Activated B cell treated with CpG ODN at 0.5 μM for 24 hours (primary cell): Measurements from ENCODE around the gene BRD9. TPM values are rescaled to one million over a fixed set of nuclear protein-coding genes. Genes with fewer than 3 reads are reported as not detected.

Experiments used
- ATAC-seq: fragments of 200-7000 bp; cut with Tn5 transposase; one replicate; pipeline ENCODE4 v1.10.0; 2021; ENCODE audit warnings: low read depth, mild to moderate bottlenecking, moderate library complexity
- CTCF ChIA-PET: fragments of 350-600 bp; sonication (Branson Sonifier 250); formaldehyde crosslinking; loops from one replicate; lab custom pipeline; 2021; ENCODE audit warnings: antibody characterized with exemption; lab: Charles Lee
- POLR2A ChIA-PET: fragments of 350-600 bp; sonication (Branson Sonifier 250); formaldehyde crosslinking; loops from one replicate; lab custom pipeline; 2021; ENCODE audit warnings: antibody characterized with exemption; lab: Charles Lee
- DNase-seq: peaks from one replicate; pipeline ENCODE4 v3.0.0; 2022
- H3K27ac Mint-ChIP-seq: one replicate; pipeline ENCODE4 v1.8.0; 2020; ENCODE audit warnings: mixed read lengths
- H3K27me3 Mint-ChIP-seq: one replicate; pipeline ENCODE4 v1.8.0; 2021; ENCODE audit warnings: mixed read lengths
- H3K36me3 Mint-ChIP-seq: one replicate; pipeline ENCODE4 v1.8.0; 2021; ENCODE audit warnings: low read depth, mixed read lengths
- H3K4me1 Mint-ChIP-seq: one replicate; pipeline ENCODE4 v1.8.0; 2021; ENCODE audit warnings: mixed read lengths
- H3K4me3 Mint-ChIP-seq: one replicate; pipeline ENCODE4 v1.8.0; 2020; ENCODE audit warnings: mild to moderate bottlenecking, mixed read lengths
- H3K9me3 Mint-ChIP-seq: one replicate; pipeline ENCODE4 v1.8.0; 2020; ENCODE audit warnings: mixed read lengths
- intact Hi-C: fragments of 100-400 bp; cut with micrococcal nuclease; formaldehyde crosslinking; loops from one replicate; pipeline ENCODE4 v1.15.1; 2024
- total RNA-seq: library from RNA; stranded (reverse); gene quantifications from 2 replicates; pipeline ENCODE4 v1.2.3, GENCODE V29; 2022
- TF ChIP-seq, protein P1 (sequence below): fragments of 200-600 bp; IDR thresholded peaks from one replicate; pipeline ENCODE4 v1.8.0; 2022; ENCODE audit warnings: antibody characterized with exemption, mild to moderate bottlenecking

Gene BRD9
- total RNA-seq, 1 donor from 2014 or later = 67.8 TPM

DNA sequence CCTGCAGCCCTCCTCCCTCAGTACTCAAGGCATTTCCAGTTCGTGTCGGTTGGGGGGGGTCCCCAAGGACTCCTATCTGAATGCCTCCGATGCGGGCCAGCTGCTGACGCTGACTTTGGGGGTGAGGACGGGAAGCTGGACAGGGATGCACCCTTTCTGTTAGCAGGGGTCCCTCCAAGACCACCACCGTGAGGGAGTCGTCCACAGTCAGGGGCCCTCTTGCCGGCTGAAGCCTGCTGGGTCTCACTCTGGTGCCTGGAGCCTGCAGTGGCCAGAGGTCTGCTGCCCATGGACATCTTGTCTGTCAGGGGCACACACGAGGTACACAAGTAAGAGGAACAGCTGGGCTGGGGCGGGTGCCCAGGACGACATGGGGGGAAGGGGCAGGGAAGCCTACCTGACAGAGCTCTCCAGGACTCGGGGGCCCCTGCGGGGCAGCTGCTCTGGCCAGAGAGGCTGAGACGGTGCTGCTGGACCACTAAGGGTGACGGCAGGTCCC, 32.8 kb downstream of the BRD9 start:
- no peak for DNase-seq
- H3K4me1 Mint-ChIP-seq = no peaks in the 10 kb centered on the region
- H3K27me3 Mint-ChIP-seq = no peaks in the 10 kb centered on the region
- H3K36me3 Mint-ChIP-seq = peaks cover 29% of the 10 kb centered on the region
- ChIA-PET POLR2A (no interaction called here), CTCF (no interaction called here)
- no peak overlapping the region for H3K27ac Mint-ChIP-seq
- no peaks in the 10 kb centered on the region for H3K9me3 Mint-ChIP-seq
- TF ChIP-seq, protein P1, sequence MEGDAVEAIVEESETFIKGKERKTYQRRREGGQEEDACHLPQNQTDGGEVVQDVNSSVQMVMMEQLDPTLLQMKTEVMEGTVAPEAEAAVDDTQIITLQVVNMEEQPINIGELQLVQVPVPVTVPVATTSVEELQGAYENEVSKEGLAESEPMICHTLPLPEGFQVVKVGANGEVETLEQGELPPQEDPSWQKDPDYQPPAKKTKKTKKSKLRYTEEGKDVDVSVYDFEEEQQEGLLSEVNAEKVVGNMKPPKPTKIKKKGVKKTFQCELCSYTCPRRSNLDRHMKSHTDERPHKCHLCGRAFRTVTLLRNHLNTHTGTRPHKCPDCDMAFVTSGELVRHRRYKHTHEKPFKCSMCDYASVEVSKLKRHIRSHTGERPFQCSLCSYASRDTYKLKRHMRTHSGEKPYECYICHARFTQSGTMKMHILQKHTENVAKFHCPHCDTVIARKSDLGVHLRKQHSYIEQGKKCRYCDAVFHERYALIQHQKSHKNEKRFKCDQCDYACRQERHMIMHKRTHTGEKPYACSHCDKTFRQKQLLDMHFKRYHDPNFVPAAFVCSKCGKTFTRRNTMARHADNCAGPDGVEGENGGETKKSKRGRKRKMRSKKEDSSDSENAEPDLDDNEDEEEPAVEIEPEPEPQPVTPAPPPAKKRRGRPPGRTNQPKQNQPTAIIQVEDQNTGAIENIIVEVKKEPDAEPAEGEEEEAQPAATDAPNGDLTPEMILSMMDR = no peak
- intact Hi-C loops = no loop called here
- ATAC-seq = no peak
- H3K4me3 Mint-ChIP-seq = no peak overlapping the region

DNA sequence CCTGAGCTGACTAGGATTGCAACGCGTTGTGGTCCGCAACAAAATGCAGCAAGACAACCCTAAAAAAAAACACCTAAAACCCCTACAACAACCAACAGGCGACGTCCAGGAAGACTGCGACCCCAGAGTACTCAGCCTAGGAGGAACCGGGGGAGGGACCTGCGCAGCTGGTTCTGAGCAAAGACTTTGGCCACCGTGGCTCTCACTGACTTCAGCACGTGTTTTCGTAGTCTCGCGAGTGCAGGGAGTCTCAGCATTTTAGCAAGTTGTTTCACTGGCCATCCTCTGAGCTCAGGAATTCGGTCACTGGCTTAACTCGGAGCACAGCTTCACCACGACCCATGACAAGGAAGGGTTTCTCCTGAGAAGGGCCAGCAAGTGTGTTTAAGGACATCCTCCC, 33.2 kb downstream of the BRD9 start:
- no peaks in the 10 kb centered on the region for H3K27me3 Mint-ChIP-seq
- no peaks in the 10 kb centered on the region for H3K4me1 Mint-ChIP-seq
- ATAC-seq (no peak), DNase-seq (no peak)
- no peaks in the 10 kb centered on the region for H3K9me3 Mint-ChIP-seq
- intact Hi-C loops = no loop called here
- H3K27ac Mint-ChIP-seq = no peak overlapping the region
- H3K4me3 Mint-ChIP-seq = no peak overlapping the region
- peaks cover 24% of the 10 kb centered on the region for H3K36me3 Mint-ChIP-seq
- ChIA-PET POLR2A (no interaction called here), CTCF (no interaction called here)
- TF ChIP-seq, protein P1 = no peak

DNA sequence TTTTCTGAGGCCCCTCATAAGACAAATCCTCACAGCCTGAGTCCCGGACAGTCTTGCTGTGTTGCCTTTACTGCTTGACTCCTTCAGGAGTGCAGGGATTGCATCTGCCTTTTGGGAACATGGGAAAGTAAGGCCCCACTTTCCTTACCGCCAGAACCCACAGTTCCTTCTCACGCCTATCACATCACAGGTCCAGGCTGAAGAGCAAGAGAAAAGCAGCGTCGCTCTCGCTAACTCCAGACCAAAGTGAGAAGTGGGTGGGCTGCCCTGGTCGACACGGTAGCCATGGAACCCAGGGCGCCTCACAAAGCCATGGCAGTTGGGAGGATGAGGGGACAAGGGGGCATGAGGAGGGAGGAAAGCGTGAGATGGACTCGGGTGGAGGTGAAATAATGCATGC, 33.9 kb downstream of the BRD9 start:
- CTCF ChIA-PET = no interaction called here
- Mint-ChIP-seq H3K27me3 (no peaks in the 10 kb centered on the region), H3K4me3 (no peak overlapping the region), H3K36me3 (peaks cover 18% of the 10 kb centered on the region), H3K27ac (no peak overlapping the region), H3K4me1 (no peaks in the 10 kb centered on the region), H3K9me3 (no peaks in the 10 kb centered on the region)
- POLR2A ChIA-PET = no interaction called here
- ATAC-seq (no peak), DNase-seq (no peak)
- intact Hi-C loops = no loop called here
- TF ChIP-seq, protein P1 = no peak

DNA sequence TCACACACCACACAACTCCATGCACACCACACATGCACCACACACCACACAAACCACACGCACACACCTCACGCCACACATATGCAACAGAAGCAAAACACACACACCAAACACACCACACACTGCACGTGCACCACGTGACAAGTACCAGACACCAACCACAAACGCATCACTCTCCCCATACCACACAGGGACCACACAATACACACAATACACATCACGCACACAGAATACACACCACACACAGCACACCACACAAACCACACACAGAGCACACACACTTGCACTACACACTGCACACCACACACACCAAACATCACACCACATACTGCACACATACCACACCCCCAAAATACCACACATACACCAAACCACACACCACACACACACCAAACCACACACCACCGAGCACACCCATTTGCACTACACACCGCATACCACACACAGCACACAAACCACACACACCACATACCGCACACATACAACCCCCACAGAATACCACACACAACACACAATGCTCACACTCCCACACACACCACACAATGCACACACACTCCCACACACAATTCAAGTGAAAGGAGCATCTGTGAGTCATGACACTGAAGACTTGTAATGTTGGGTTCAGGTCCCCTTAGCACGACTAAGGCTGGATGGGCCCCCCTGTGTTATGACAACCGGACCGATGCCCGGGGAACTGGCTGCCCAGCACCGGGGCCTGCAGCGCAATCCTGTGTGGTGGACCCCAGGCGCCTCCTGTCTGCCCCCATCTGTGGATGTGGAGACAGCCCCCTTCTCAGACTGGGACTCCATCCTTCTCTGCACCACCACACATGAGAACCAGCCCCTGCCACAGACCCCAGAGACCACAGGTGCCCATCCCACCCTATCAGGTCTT, 35.8 kb downstream of the BRD9 start:
- H3K4me3 Mint-ChIP-seq = no peak overlapping the region
- POLR2A ChIA-PET = no interaction called here
- H3K36me3 Mint-ChIP-seq = peaks cover 4% of the 10 kb centered on the region
- H3K27ac Mint-ChIP-seq = no peak overlapping the region
- peaks cover 2% of the 10 kb centered on the region for H3K27me3 Mint-ChIP-seq
- CTCF ChIA-PET = no interaction called here
- TF ChIP-seq, protein P1 = no peak
- H3K4me1 Mint-ChIP-seq = no peaks in the 10 kb centered on the region
- ATAC-seq (no peak), DNase-seq (no peak)
- intact Hi-C loops = no loop called here
- H3K9me3 Mint-ChIP-seq = no peaks in the 10 kb centered on the region

DNA sequence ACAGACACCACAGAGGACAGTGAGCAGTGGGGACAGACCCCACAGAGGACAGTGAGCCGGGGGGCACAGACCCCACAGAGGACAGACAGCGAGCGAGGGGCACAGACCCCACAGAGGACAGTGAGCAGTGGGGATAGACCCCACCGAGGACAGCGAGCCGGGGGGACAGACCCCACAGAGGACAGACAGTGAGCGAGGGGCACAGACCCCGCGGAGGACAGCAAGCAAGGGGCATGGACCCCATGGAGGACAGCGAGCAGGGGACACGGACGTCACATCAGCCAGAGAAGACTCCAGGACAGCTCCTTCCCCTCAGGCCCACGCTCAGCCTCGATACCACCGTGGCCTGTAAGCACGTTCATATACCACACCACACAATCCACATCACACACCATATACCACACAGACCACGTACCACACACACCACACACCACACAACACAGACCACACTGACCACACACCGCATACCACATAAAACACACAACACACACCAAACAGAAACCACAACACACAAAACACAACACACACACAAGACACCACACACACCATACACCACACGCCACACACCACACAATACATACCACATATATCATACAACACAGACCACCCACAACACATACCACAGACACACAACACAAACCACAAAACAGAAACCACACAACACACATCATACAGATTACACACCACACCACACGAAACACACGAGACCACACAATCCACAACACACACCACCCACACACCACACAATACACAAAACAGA, 36.6 kb downstream of the BRD9 start:
- peaks cover 4% of the 10 kb centered on the region for H3K36me3 Mint-ChIP-seq
- no peak overlapping the region for H3K27ac Mint-ChIP-seq
- intact Hi-C loops = no loop called here
- CTCF ChIA-PET = no interaction called here
- no peak overlapping the region for H3K4me3 Mint-ChIP-seq
- POLR2A ChIA-PET = no interaction called here
- no peaks in the 10 kb centered on the region for H3K9me3 Mint-ChIP-seq
- TF ChIP-seq, protein P1 = no peak
- DNase-seq (no peak), ATAC-seq (no peak)
- no peaks in the 10 kb centered on the region for H3K4me1 Mint-ChIP-seq
- peaks cover 5% of the 10 kb centered on the region for H3K27me3 Mint-ChIP-seq
